AG08396 (cell line): ENCODE measurements around the gene TRIM34.
A peak's percentile ranks its signal among the peaks of the same experiment; 100 is the strongest.
"Not testable (repeated sequence)": the region's sequence is repeated elsewhere in the genome, so short reads cannot be mapped to it uniquely, and the experiment has no call there.

Experiments used
- DNase-seq: peaks from one replicate; pipeline ENCODE4 v3.0.0; 2012; ENCODE audit warnings: low spot score, mixed read lengths

TRIM34 gene, protein sequence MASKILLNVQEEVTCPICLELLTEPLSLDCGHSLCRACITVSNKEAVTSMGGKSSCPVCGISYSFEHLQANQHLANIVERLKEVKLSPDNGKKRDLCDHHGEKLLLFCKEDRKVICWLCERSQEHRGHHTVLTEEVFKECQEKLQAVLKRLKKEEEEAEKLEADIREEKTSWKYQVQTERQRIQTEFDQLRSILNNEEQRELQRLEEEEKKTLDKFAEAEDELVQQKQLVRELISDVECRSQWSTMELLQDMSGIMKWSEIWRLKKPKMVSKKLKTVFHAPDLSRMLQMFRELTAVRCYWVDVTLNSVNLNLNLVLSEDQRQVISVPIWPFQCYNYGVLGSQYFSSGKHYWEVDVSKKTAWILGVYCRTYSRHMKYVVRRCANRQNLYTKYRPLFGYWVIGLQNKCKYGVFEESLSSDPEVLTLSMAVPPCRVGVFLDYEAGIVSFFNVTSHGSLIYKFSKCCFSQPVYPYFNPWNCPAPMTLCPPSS

DNA sequence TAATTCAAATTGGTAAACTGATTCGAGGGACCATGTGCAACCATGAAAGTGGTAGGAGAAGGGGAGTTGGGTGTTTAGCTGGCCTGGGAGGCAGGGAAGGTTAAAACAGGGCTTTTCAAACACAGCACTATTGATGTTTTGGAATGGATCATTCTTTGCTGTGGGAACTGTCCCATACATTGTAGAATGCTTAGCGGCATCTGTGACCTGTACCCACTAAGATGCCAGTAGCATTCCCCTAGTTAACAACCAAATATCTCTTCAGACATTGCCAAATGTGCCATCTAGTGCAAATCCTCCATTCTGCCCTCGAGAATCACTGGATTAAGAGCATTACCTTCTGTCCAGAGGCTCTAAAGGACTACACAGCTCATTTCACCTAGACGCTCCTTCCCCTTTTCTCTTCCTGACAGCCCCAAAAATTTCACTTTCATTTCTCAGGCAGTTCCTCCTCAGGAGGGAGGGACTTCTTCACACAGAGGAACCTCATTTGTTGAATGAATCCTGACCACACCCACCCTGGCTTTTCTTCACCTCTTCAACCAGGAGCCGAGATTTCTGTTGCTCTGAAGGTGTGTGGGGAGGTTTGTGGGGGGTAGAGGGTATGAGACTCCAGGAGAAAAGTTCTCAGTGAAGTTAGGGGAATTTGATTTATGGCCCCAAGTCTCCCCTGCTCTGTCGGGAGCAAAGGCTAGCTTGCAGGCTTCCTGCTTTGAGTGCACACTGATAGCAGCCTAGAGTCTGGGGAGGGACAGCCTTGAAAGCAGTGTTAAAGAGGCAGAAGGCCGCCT lies at the start of gene TRIM34:
Gene TRIM34, plus strand, starts transcription at position 513 of the 791 bp plus-strand sequence. CDS start 7,331 bp downstream, outside the sequence.
- peak; percentile 78 for DNase-seq

GRCh38 chr11:5575152-5575551 lies 49.6 kb upstream of the TRIM34 start:
- DNase-seq, result no peak

- DNase-seq, result no peak
Measured at GRCh38 chr11:5577101-5577500, 47.7 kb upstream of the TRIM34 start.

DNA sequence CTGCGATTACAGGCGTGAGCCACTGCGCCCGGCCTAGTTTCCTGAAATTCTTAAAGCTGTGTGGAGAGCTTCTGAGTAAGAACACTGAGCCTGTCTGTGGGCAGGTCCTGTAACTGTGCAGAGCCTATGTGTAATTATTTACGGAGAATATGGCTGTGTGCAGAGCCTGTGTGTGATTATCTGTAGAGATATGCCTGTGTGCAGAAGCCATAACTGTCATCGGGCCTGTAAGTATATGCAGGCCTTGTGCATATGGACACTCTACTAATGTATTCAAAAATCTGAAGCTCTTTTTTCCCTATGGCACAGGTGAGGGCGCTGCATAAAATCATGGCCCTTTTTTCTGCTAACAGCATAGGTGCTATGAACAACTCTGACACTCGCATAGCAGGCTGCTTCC lies 44.2 kb upstream of the TRIM34 start, which contains the start of gene OR52B6:
Gene OR52B6, plus strand, starts transcription at position 301 of the 400 bp plus-strand sequence. Its CDS starts 0 bp downstream, at position 301.
- DNase-seq, result no peak

DNA sequence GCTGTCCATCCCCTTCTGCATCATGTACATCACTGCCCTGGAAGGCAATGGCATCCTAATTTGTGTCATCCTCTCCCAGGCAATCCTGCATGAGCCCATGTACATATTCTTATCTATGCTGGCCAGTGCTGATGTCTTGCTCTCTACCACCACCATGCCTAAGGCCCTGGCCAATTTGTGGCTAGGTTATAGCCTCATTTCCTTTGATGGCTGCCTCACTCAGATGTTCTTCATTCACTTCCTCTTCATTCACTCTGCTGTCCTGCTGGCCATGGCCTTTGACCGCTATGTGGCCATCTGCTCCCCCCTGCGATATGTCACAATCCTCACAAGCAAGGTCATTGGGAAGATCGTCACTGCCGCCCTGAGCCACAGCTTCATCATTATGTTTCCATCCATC lies 43.8 kb upstream of the TRIM34 start:
- no peak for DNase-seq

DNA sequence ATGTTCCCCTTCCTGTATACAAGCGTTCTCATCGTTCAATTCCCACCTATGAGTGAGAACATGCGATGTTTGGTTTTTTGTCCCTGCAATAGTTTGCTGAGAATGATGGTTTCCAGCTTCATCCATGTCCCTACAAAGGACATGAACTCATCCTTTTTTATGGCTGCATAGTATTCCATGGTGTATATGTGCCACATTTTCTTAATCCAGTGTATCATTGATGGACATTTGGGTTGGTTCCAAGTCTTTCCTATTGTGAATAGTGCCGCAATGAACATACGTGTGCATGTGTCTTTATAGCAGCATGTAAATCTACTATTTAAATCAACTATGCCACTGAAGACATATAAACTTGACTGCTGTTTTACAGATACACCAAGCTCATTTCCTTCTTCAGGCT lies 40.3 kb upstream of the TRIM34 start:
- DNase-seq, result not testable (repeated sequence)

- not testable (repeated sequence) for DNase-seq
Measured at GRCh38 chr11:5589906-5590305, 34.9 kb upstream of the TRIM34 start.

DNA sequence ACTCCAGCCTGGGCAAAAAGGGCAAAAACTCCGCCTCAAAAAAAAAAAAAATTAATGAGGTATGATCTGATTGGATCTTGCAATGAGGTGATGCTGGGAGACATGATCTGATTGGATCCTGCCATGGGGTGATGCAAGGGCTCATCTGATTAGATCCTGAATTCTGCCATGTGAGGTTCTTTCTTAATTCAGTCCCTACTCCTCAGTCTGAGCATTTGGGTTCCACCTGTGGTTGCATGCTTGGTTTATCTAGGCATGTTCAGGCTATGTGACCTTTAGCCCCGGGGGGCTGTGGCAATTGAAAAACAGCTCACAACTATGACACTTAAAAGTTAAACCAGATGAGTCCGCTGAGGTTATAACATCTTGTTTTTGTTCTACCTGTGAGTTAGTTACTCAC lies 33.2 kb upstream of the TRIM34 start:
- DNase-seq, result no peak

- DNase-seq, result no peak
Measured at GRCh38 chr11:5592615-5593014, 32.2 kb upstream of the TRIM34 start.

- DNase-seq, result no peak
Measured at GRCh38 chr11:5593146-5593545, 31.7 kb upstream of the TRIM34 start.

DNA sequence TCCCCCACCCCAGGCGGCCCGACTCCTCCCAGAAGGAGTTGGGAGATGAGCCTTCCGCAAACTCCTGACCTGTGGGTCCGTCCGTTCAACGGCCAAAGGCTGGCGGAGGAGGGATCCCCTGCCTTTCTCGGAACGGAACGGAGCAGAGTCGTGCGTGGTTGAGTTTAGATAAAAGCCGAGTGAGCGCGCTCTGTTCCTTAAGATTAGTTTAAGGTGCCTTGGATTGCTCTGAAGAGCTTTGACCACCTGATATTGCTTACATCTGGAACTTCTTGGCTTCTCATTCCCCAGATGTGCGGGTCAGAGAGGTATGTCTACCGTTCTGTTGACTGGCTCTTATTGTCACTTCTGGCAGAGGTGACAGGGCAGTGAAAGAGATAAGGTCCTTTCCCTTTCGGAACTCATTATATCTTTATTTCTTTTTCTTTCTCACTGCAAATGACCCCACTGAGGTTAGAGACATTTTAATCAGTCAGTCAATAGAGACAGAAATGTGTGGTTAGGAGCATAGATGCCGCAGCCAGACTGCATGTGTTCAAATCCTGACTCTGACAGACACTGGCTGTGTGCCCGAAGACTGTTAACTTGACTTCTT lies 28.1 kb upstream of the TRIM34 start, which contains the start of gene TRIM6:
Gene TRIM6, plus strand, starts transcription at position 31 of the 595 bp plus-strand sequence. Its CDS starts 261 bp downstream, at position 292.
- peak; percentile 53 for DNase-seq

- no peak for DNase-seq
Measured at GRCh38 chr11:5597953-5598352, 26.8 kb upstream of the TRIM34 start.

DNA sequence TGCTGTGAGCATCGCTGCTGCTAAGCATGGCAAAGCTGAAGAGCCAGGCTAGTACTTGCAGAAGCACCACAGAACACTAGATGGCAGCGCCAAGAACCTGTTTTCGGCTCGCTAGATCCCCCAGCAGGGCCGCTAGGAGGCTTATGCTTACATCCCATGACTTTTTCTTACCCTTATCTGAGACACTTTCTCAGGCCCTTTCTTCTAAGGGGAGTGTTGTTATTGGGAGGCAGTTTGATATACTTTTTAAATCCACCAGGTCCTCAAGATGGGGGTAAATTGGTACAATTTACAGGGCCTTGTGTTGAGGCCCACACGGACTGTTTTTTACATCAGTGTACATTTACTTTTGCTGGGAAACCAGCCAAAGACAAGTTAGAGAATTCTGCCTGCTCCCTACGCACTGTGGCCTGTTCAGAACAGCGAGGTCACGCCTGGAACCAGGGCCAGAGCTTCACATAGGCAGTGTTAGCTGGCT lies 24.4 kb upstream of the TRIM34 start:
- peak; percentile 72 for DNase-seq

DNA sequence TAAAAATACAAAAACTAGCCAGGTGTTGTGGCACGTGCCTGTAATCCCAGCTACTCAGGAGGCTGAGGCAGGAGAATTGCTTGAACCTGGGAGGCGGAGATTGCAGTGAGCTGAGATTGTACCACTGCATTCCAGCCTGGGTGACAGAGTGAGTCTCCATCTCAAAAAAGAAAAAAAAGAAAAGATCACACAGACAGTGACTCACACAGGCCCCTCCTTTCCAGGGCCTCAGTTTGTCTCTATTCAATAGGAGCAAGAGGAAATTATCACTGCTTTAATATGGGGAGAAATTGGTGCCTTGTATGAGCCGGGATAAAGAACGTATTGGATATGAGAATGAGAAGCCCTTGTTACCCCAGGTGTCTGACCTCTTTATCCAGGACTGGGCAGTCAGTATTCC lies 22.0 kb upstream of the TRIM34 start:
- not testable (repeated sequence) for DNase-seq

DNA sequence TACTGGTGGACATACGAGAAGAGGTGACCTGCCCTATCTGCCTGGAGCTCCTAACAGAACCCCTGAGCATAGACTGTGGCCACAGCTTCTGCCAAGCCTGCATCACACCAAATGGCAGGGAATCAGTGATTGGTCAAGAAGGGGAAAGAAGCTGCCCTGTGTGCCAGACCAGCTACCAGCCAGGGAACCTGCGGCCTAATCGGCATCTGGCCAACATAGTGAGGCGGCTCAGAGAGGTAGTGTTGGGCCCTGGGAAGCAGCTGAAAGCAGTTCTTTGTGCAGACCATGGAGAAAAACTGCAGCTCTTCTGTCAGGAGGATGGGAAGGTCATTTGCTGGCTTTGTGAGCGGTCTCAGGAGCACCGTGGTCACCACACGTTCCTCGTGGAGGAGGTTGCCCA lies 21.5 kb upstream of the TRIM34 start:
- DNase-seq, result no peak

GRCh38 chr11:5604896-5605295 lies 19.9 kb upstream of the TRIM34 start:
- no peak for DNase-seq

DNA sequence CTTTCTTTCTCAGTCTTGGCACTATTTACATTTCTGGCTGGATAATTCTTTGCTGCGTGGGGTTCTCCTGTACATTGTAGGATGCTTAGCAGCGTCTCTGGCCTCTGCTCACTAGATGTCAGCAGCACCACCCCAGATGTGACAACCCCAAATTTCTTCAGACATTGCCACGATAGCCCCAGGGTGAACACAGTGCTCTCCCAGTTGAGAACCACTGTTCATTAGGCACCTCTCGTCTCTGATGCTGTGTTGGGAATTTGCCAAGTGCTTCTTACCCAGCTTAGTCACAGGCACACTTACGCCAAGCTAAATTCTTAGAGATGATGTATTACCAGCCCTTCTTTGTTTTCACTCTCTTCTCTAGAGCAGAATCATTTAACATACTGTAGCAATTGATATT lies 19.0 kb upstream of the TRIM34 start:
- DNase-seq, result peak; percentile 59

GRCh38 chr11:5608808-5609207 lies 16.0 kb upstream of the TRIM34 start:
- DNase-seq, result no peak

- no peak for DNase-seq
Measured at GRCh38 chr11:5610446-5610845, 14.4 kb upstream of the TRIM34 start.

- DNase-seq, result no peak
Measured at GRCh38 chr11:5611627-5612026, 13.2 kb upstream of the TRIM34 start.

- DNase-seq, result peak; percentile 50
Measured at GRCh38 chr11:5618807-5619206, 6.0 kb upstream of the TRIM34 start.
